Stimulated activated CD8-positive, alpha-beta memory T cell treated with anti-CD3 and anti-CD28 coated beads, Interleukin-2, amount 100 ng/mL, for 48 hours (primary cell): ENCODE data around the gene OR11H6.
"Not testable (repeated sequence)": the region's sequence is repeated elsewhere in the genome, so short reads cannot be mapped to it uniquely, and the experiment has no call there.

Experiments used
- DNase-seq, 2 donors: peaks; one replicate each; pipeline ENCODE4 v3.0.0-alpha.2; 2020; ENCODE audit warnings: low read depth in 2 of 2

The OR11H6 gene

DNA sequence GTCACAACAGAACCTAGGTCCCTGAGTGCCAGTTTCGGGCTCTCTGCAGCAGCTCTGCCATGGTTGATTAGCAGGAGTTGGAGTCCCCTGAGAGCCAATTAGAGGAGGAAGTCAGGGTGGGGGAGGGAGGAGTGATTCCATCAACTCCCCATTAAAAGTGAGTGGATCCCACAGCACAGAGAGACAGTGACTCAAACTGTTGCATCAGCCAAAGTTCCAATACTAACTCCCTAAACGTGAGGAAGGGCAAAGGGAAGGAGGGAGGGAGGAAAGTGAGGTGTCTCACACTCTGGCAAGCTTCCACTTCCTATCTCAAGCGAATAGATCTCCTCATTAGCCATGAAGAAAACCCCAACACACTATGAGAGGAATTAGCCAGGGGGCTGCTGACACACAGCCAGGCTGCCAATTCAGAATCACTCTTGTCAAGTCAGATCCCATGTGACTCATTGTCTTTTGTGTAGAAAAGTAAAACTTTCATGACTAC, 39.2 kb downstream of the OR11H6 start:
- DNase-seq = no peak

DNA sequence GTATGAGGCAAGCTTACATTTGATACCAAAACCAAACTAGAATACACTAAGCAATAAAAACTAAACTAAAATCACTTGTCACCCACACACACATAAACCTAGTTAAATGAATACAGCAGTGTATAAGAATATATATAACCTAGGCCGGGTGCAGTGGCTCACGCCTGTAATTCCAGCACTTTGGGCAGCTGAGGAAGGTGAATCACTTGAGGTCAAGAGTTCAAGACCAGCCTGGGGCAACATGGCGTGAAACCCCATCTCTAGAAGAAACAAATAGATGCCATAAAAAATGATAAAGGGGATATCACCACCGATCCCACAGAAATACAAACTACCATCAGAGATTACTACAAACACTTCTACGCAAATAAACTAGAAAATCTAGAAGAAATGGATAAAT, 40.9 kb downstream of the OR11H6 start:
- not testable (repeated sequence) for DNase-seq

DNA sequence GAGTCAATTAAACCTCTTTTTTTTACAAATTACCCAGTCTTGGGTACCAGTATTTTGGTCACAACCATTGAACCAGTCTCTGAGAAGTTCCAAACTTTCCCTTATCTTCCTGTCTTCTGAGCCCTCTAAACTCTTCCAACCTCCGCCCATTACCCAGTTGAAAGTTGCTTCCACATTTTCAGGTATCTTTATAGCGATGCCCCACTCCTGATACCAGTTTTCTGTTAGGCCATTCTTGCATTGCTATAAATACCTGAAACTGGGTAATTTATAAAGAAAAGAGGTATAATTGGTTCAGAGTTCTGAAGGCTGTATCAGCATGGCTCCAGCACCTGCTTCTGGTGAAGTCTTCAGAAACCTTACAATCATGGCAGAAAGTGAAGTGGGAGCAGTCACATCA, 50.6 kb downstream of the OR11H6 start:
- DNase-seq = no peak
